ENCODE measurements around the gene SUSD3. TPM values are rescaled to one million over a fixed set of nuclear protein-coding genes. Genes with fewer than 3 reads are reported as not detected.

The SUSD3 gene
- total and polyA plus RNA-seq, 2 donors (not counting 1 experiment from before 2014, with no cell fraction given), result 0.17 to 4.6 TPM

- Histone ChIP-seq H3K4me2 (ENCODE audit: extremely low read depth, insufficient read depth, low read length) (no peak overlapping the region), H3K36me3 (ENCODE audit: control insufficient read depth, insufficient read depth, low read length) (no peaks in the 10 kb centered on the region), H3K27me3 (ENCODE audit: control insufficient read depth, insufficient read depth, low read length) (no peaks in the 10 kb centered on the region), H2AFZ (ENCODE audit: low read length) (no peak overlapping the region), H3K4me1 (ENCODE audit: control insufficient read depth, extremely low read depth, insufficient read depth, low read length) (peaks cover 7% of the 10 kb centered on the region), H3K9me3 (ENCODE audit: control insufficient read depth, insufficient read depth, low read depth, low read length) (no peaks in the 10 kb centered on the region), H4K20me1 (ENCODE audit: control insufficient read depth, extremely low read depth, insufficient read depth, low read length) (no peaks in the 10 kb centered on the region), H3K9ac (ENCODE audit: insufficient read depth, low read length) (no peak overlapping the region), H3K4me3 (replicated peaks in 1 of 4; ENCODE audit: control extremely low read depth in 1 of 4, insufficient read depth in 1 of 4, low read depth in 3 of 4, low read length in 4 of 4) (no peak overlapping the region), H3K79me2 (ENCODE audit: control insufficient read depth, insufficient read depth, low read length) (no peaks in the 10 kb centered on the region), H3K27ac (ENCODE audit: insufficient read depth, low read length) (no peak overlapping the region)
- TF ChIP-seq EZH2 (IDR thresholded peaks at IDR 0.05; ENCODE audit: low read length, missing control alignments) (no peak), CTCF (conservative IDR thresholded peaks at IDR 0.05 in 1 of 2, IDR thresholded peaks at IDR 0.05 in 1 of 2; ENCODE audit: low read depth in 1 of 2, low read length in 2 of 2) (no peak)
- no peak for DNase-seq (ENCODE audit: low read depth in 2 of 2)
These were observed 29.6 kb downstream of the SUSD3 start for GRCh38 chr9:93087971-93088655.

- Histone ChIP-seq H3K27me3 (ENCODE audit: control insufficient read depth, insufficient read depth, low read length) (no peaks in the 10 kb centered on the region), H3K4me2 (ENCODE audit: extremely low read depth, insufficient read depth, low read length) (no peak overlapping the region), H2AFZ (ENCODE audit: low read length) (no peak overlapping the region), H3K36me3 (ENCODE audit: control insufficient read depth, insufficient read depth, low read length) (no peaks in the 10 kb centered on the region), H3K79me2 (ENCODE audit: control insufficient read depth, insufficient read depth, low read length) (no peaks in the 10 kb centered on the region), H3K27ac (ENCODE audit: insufficient read depth, low read length) (no peak overlapping the region), H3K9me3 (ENCODE audit: control insufficient read depth, insufficient read depth, low read depth, low read length) (no peaks in the 10 kb centered on the region), H3K4me3 (replicated peaks in 1 of 4; ENCODE audit: control extremely low read depth in 1 of 4, insufficient read depth in 1 of 4, low read depth in 3 of 4, low read length in 4 of 4) (no peak overlapping the region), H3K4me1 (ENCODE audit: control insufficient read depth, extremely low read depth, insufficient read depth, low read length) (peaks cover 7% of the 10 kb centered on the region), H4K20me1 (ENCODE audit: control insufficient read depth, extremely low read depth, insufficient read depth, low read length) (no peaks in the 10 kb centered on the region), H3K9ac (ENCODE audit: insufficient read depth, low read length) (no peak overlapping the region)
- no peak for DNase-seq (ENCODE audit: low read depth in 2 of 2)
- no peak for TF ChIP-seq CTCF (conservative IDR thresholded peaks at IDR 0.05 in 1 of 2, IDR thresholded peaks at IDR 0.05 in 1 of 2; ENCODE audit: low read depth in 1 of 2, low read length in 2 of 2)
These were observed 30.1 kb downstream of the SUSD3 start for GRCh38 chr9:93088656-93089015.

- H3K9me3 ChIP-seq (ENCODE audit: control insufficient read depth, insufficient read depth, low read depth, low read length), result no peaks in the 10 kb centered on the region
- H3K9ac ChIP-seq (ENCODE audit: insufficient read depth, low read length), result no peak overlapping the region
- no peaks in the 10 kb centered on the region for H4K20me1 ChIP-seq (ENCODE audit: control insufficient read depth, extremely low read depth, insufficient read depth, low read length)
- TF ChIP-seq EZH2 (IDR thresholded peaks at IDR 0.05; ENCODE audit: low read length, missing control alignments), result no peak
- TF ChIP-seq CTCF (conservative IDR thresholded peaks at IDR 0.05 in 1 of 2, IDR thresholded peaks at IDR 0.05 in 1 of 2; ENCODE audit: low read depth in 1 of 2, low read length in 2 of 2), result no peak
- peaks cover 7% of the 10 kb centered on the region for H3K4me1 ChIP-seq (ENCODE audit: control insufficient read depth, extremely low read depth, insufficient read depth, low read length)
- no peaks in the 10 kb centered on the region for H3K27me3 ChIP-seq (ENCODE audit: control insufficient read depth, insufficient read depth, low read length)
- no peak overlapping the region for H2AFZ ChIP-seq (ENCODE audit: low read length)
- no peak overlapping the region for H3K27ac ChIP-seq (ENCODE audit: insufficient read depth, low read length)
- DNase-seq (ENCODE audit: low read depth in 2 of 2), result no peak
- H3K36me3 ChIP-seq (ENCODE audit: control insufficient read depth, insufficient read depth, low read length), result no peaks in the 10 kb centered on the region
- no peak overlapping the region for H3K4me3 ChIP-seq (replicated peaks in 1 of 4; ENCODE audit: control extremely low read depth in 1 of 4, insufficient read depth in 1 of 4, low read depth in 3 of 4, low read length in 4 of 4)
- H3K79me2 ChIP-seq (ENCODE audit: control insufficient read depth, insufficient read depth, low read length), result no peaks in the 10 kb centered on the region
- no peak overlapping the region for H3K4me2 ChIP-seq (ENCODE audit: extremely low read depth, insufficient read depth, low read length)
These were observed 30.5 kb downstream of the SUSD3 start for GRCh38 chr9:93089024-93089423.
